Astrocyte (in vitro differentiated cells and primary cell): ENCODE measurements around the gene APBB2.

Source experiments
- CTCF ChIP-seq: IDR thresholded peaks from 2 replicates; pipeline ENCODE4 v1.5.1; 2011; ENCODE audit warnings: low read depth, mild to moderate bottlenecking, inconsistent platforms, low read length, moderate library complexity; ENCODE audit not compliant: insufficient read depth
- EZH2 ChIP-seq: IDR thresholded peaks from 2 replicates; pipeline ENCODE4 v1.6.1; 2012; ENCODE audit warnings: mild to moderate bottlenecking, low read length, inconsistent platforms; ENCODE audit not compliant: insufficient read depth

GRCh38 chr4:40910706-40911105 is 303.6 kb downstream of the APBB2 start:
- TF ChIP-seq CTCF (no peak), EZH2 (no peak)
